Hypothalamus (tissue), 51 donors: Measurements from ENCODE around the gene CSRP3.
"Not testable (repeated sequence)": the region's sequence is repeated elsewhere in the genome, so short reads cannot be mapped to it uniquely, and the experiment has no call there.

Experiments used
- DNase-seq, 51 donors: peaks; one replicate each; lab custom pipeline; 2025; lab: John Stamatoyannopoulos, UW

The CSRP3 gene

GRCh38 chr11:19136884-19137283 is 64.9 kb downstream of the CSRP3 start:
- DNase-seq: not testable (repeated sequence)

- no peak for DNase-seq
These were observed 67.8 kb downstream of the CSRP3 start for GRCh38 chr11:19134004-19134403.
